HAP-1 (cell line): ENCODE data around the gene TREH.

ENCODE experiments used
- DNase-seq, 2 experiments: peaks; one replicate each; pipeline ENCODE4 v3.0.0-alpha.2; 2016 to 2020; ENCODE audit warnings: low spot score in 2 of 2
- H3K27me3 ChIP-seq: fragments of 250-450 bp; sonication (Bioruptor Pico); 2 replicates; pipeline ENCODE4 v1.5.1; 2020; ENCODE audit warnings: low read depth, mild to moderate bottlenecking, moderate library complexity
- H3K36me3 ChIP-seq: fragments of 250-450 bp; sonication (Bioruptor Pico); replicated peaks from 2 replicates; pipeline ENCODE4 v1.5.1; 2020; ENCODE audit warnings: mild to moderate bottlenecking
- H3K4me1 ChIP-seq: fragments of 250-450 bp; sonication (Bioruptor Pico); 2 replicates; pipeline ENCODE4 v1.5.1; 2020; ENCODE audit warnings: mild to moderate bottlenecking
- H3K4me3 ChIP-seq: fragments of 250-450 bp; sonication (Bioruptor Pico); 2 replicates; pipeline ENCODE4 v1.5.1; 2020; ENCODE audit warnings: mild to moderate bottlenecking, moderate library complexity
- H3K9me3 ChIP-seq: fragments of 250-450 bp; sonication (Bioruptor Pico); 2 replicates; pipeline ENCODE4 v1.5.1; 2020; ENCODE audit warnings: mild to moderate bottlenecking, moderate library complexity
- in situ Hi-C: fragments of 300-500 bp; cut with MboI; formaldehyde crosslinking; loops from 3 replicates; pipeline ENCODE4 v1.14.3; 2020; ENCODE audit warnings: low sequenced_read_pairs, inconsistent platforms, mixed read lengths

TREH gene

DNA sequence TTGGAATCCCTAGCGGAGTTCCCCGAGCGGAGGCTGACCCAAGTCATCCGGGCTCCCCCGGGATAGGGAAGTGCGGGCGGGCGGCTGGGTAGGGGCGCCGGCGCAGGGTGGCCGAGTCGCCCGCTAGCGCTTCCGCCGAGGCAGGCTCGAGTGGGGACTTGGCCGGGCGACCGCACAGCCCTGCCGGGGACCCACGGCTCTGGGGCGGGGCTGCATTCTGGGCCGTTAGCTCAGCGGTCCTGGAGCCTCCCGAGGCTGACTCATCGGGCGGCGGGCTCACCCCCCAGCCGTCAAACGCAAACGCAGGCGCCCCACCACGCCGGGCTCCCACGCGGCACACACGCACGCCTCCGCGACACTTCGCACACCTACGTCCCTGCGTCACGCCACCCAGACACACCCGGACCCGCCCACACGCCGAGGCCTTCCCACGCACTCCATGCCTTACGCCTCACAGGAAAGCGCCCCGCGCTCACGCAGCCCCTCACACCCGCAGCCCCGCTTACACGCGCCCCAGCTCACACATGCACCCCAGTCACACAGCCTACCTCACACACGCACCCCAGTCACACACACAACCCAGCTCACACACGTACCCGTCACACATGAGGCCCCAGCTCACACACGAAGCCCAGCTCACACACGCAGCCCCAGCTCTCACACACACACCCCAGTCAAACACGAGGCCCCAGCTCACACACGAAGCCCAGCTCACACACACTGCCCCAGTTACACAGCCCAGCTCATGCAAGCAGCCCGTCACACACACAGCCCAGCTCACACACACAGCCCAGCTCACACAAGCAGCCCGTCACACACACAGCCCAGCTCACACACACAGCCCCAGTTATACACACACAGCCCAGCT lies 70.9 kb downstream of the TREH start:
- in situ Hi-C loops = no loop called here
- H3K4me3 ChIP-seq = peak overlapping the region; percentile 67
- H3K27me3 ChIP-seq = no peaks in the 10 kb centered on the region
- no peaks in the 10 kb centered on the region for H3K9me3 ChIP-seq
- no peaks in the 10 kb centered on the region for H3K36me3 ChIP-seq
- peak in 1 of 2 experiments; percentile 55 for DNase-seq
- peaks cover 6% of the 10 kb centered on the region for H3K4me1 ChIP-seq

DNA sequence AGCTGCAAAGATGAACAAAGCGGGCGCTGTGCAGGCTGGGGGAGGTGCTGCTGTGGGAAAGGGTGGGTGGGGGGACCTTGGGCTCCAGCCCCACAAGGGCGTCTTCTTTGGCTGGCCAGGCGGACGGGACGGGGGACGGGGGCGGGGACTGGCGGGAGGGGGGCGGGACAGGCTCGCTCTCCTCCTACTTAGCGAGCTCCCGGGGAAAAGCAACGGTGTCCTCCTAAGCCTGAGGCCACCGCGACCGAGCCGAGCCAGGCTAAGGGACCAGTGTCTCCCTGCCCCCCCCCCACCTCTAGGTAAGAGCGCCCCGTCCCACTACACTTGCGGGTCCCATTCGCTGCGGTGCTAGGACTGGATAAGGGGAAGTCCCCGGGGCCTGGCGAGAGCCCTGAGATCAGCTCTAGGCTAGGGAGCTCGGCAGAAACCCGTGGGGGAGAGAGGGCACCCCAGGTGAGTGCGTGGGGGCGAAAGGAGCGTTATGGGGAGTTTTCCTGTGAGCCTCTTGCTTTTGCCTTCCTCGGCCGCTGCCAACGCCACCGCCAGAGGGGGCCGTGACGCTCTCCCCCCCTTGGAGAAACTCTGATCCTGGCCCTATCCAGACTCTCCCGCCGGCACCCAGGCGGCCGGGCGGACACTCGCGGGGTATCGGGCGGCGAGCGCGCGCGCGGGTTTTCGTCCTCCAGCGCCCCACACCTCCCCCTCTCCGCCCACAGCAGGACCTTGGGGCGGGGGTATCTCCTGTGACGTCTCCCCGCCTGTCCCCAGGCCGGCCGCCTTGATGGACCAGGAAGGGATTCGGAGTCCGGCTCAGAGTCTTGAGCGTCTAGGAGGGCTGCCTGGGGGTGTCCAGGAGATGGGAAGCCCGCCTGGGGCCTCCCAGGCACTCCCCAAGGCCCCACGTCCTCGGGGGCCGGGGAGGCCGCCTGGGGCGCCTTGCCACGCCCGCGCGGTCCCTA lies 71.8 kb downstream of the TREH start, which contains the start of gene PHLDB1:
Gene PHLDB1, plus strand, starts transcription at position 215 of the 959 bp plus-strand sequence. CDS start 6,222 bp downstream, outside the sequence.
- in situ Hi-C loops = no loop called here
- Histone ChIP-seq H3K4me3 (peak within 1 kb of the TSS; percentile 67), H3K36me3 (peaks cover under 1% of the 10 kb centered on the region; the same call in 1 of the 2 replicates), H3K9me3 (no peaks in the 10 kb centered on the region), H3K4me1 (peaks cover 6% of the 10 kb centered on the region), H3K27me3 (no peaks in the 10 kb centered on the region)
- DNase-seq = peak; percentile 74 to 87
